ENCODE measurements around the gene EMP1. TPM values are rescaled to one million over a fixed set of nuclear protein-coding genes. Genes with fewer than 3 reads are reported as not detected.

Gene EMP1
- total and polyA plus RNA-seq, 9 of the 15 experiments (the other 6 are each of a cell fraction or from before 2014, with no cell fraction given) = 0.10 to 0.60 TPM; not detected in 7

DNA sequence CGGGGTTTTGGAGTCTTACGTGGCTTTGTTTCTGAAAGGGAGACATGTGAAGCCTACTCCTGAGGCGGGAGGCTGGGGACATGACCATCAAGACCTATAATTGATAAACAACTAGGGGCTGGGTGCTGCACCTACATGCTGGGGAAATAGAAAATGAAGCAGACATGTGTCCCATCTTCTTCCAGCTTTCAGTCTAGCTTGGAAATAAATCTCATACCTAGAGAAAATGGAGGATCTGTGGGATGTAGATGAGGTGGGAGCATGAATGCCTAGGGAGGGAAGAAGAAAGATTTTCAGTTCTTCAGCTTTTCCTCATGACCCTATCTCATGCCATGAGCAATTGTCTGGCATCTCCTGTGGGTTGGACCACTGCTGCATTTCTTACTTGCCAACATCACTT is 22.1 kb downstream of the EMP1 start:
- in situ Hi-C loops (cut with MboI) = loop anchor here (25.0 kb wide), 1 partner anchor 206 kb away; the partner anchor contains the start of gene HEBP1

More for the DNA sequence above, 22.1 kb downstream of the EMP1 start:
- TF ChIP-seq SUPT5H (IDR thresholded peaks at IDR 0.05) = no peak
- no peak for TF ChIP-seq ZNF175 (CRISPR knock-in tag; IDR thresholded peaks at IDR 0.05; ENCODE audit: low read depth)
- TF ChIP-seq CBFA2T2 (conservative IDR thresholded peaks at IDR 0.05) = no peak
- TF ChIP-seq ZNF324 (CRISPR knock-in tag; IDR thresholded peaks at IDR 0.05) = no peak
- no peak for TF ChIP-seq ETS2 (tag; IDR thresholded peaks at IDR 0.05; ENCODE audit: borderline replicate concordance, poor library complexity, severe bottlenecking)
- TF ChIP-seq MBD2 (IDR thresholded peaks at IDR 0.05; ENCODE audit: borderline replicate concordance, low read depth) = no peak
- no peak for TF ChIP-seq SRSF9 (IDR thresholded peaks at IDR 0.05; ENCODE audit: borderline replicate concordance, low read depth, low read length)
- TF ChIP-seq POLR2G (IDR thresholded peaks at IDR 0.05; ENCODE audit: low read depth, low read length) = no peak
- no peak for TF ChIP-seq ZNF282 (CRISPR knock-in tag; IDR thresholded peaks at IDR 0.05)
- TF ChIP-seq BMI1 (IDR thresholded peaks at IDR 0.05; ENCODE audit: low read length) = no peak
- TF ChIP-seq, protein P1, sequence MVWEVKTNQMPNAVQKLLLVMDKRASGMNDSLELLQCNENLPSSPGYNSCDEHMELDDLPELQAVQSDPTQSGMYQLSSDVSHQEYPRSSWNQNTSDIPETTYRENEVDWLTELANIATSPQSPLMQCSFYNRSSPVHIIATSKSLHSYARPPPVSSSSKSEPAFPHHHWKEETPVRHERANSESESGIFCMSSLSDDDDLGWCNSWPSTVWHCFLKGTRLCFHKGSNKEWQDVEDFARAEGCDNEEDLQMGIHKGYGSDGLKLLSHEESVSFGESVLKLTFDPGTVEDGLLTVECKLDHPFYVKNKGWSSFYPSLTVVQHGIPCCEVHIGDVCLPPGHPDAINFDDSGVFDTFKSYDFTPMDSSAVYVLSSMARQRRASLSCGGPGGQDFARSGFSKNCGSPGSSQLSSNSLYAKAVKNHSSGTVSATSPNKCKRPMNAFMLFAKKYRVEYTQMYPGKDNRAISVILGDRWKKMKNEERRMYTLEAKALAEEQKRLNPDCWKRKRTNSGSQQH (CRISPR knock-in tag; IDR thresholded peaks at IDR 0.05) = no peak
- TF ChIP-seq PHB (CRISPR knock-in tag; IDR thresholded peaks at IDR 0.05) = no peak
- TF ChIP-seq NFIC (IDR thresholded peaks at IDR 0.05) = no peak
- ATAC-seq (no peak), DNase-seq (ENCODE audit: extremely low read depth in 1 of 4, low spot score in 3 of 4) (no peak), FAIRE-seq (no peak)
- Histone ChIP-seq H4K20me1 (replicated peaks; ENCODE audit: control insufficient read depth, insufficient read depth, low read length) (no peaks in the 10 kb centered on the region), H3K27ac (ENCODE audit: extremely low read depth, low read depth, low read length) (no peak overlapping the region), H3K9me3 (replicated peaks; ENCODE audit: control insufficient read depth, insufficient read depth, low read depth, low read length) (no peaks in the 10 kb centered on the region), H3K9ac (ENCODE audit: insufficient read depth in 1 of 2, low read depth in 2 of 2, low read length in 2 of 2) (no peak overlapping the region), H3K79me2 (ENCODE audit: control insufficient read depth, insufficient read depth, low read length) (no peaks in the 10 kb centered on the region), H3K27me3 (ENCODE audit: control insufficient read depth in 2 of 2, insufficient read depth in 2 of 2, low read length in 2 of 2) (0 out of 5 replicates have a peak, but pooled peaks cover 0 to 5% of the 10 kb centered on the region in 2 experiments), H2AFZ (ENCODE audit: low read depth, low read length) (no peak overlapping the region), H3K4me2 (ENCODE audit: insufficient read depth, low read length) (no peak overlapping the region), H3K4me1 (replicated peaks in 1 of 2; ENCODE audit: control insufficient read depth in 2 of 2, insufficient read depth in 2 of 2, low read length in 2 of 2) (no peaks in the 10 kb centered on the region; a peak in 1 of 5 replicates), H3K4me3 (no peak overlapping the region), H3K36me3 (ENCODE audit: control insufficient read depth, insufficient read depth, low read length) (no peaks in the 10 kb centered on the region), H3K9me1 (ENCODE audit: control insufficient read depth, insufficient read depth, low read length) (no peaks in the 10 kb centered on the region)
- intact Hi-C loops (cut with micrococcal nuclease) = no loop called here
- ChIA-PET CTCF (ENCODE audit: low intra/inter-chr PET ratio) (no interaction called here), POLR2A (no interaction called here)
- WGBS (ENCODE audit: insufficient coverage, low coverage, missing lambda C conversion rate) = 8% methylated on average over 3 of the region's 3 CpGs
- no TSS peak for BruUV-seq (replicated peaks)
